ENCODE results near the gene ADGRB2. TPM values are rescaled to one million over a fixed set of nuclear protein-coding genes. Genes with fewer than 3 reads are reported as not detected.
A peak's percentile ranks its signal among the peaks of the same experiment; 100 is the strongest.

ADGRB2 gene
- total RNA-seq, 1 experiment from 2014 or later, result 10.9 TPM

GRCh38 chr1:31765041-31765467 is 914 bp upstream of the ADGRB2 start:
- Histone ChIP-seq H2BK12ac (ENCODE audit: insufficient read length, low read depth, low read length) (no peak overlapping the region), H4K8ac (replicated peaks; ENCODE audit: insufficient read length, low read depth, low read length) (no peak overlapping the region), H2BK15ac (ENCODE audit: low read depth, low read length) (no peak overlapping the region), H4K91ac (ENCODE audit: insufficient read length, low read depth, low read length) (no peak overlapping the region), H3K56ac (ENCODE audit: insufficient read length, low read depth, low read length) (no peak overlapping the region), H3K79me1 (ENCODE audit: insufficient read depth, low read depth, low read length, poor library complexity, severe bottlenecking) (no peaks in the 10 kb centered on the region), H3K4me2 (ENCODE audit: insufficient read depth, insufficient read length, low read length) (peak overlapping the region; percentile 36), H3K79me2 (ENCODE audit: insufficient read depth, low read length) (no peaks in the 10 kb centered on the region), H4K20me1 (ENCODE audit: control insufficient read depth, insufficient read depth, insufficient read length) (no peaks in the 10 kb centered on the region), H4K5ac (ENCODE audit: insufficient read length, low read depth, low read length) (no peak overlapping the region), H2BK20ac (ENCODE audit: low read depth, low read length, poor library complexity, severe bottlenecking) (no peak overlapping the region), H3K23me2 (ENCODE audit: insufficient read length, low read depth, low read length, poor library complexity, severe bottlenecking) (peaks cover 10% of the 10 kb centered on the region), H3K4ac (ENCODE audit: low read depth, low read length) (no peak overlapping the region), H3K27ac (ENCODE audit: insufficient read length, low read depth, low read length) (no peak overlapping the region), H3T11ph (ENCODE audit: low read length) (no peak overlapping the region), H3K27me3 (ENCODE audit: insufficient read depth, low read length) (peaks cover 2% of the 10 kb centered on the region; the same call in 1 of the 2 replicates), H3K14ac (ENCODE audit: insufficient read depth, low read length) (no peak overlapping the region), H3K9ac (ENCODE audit: extremely low read depth, insufficient read length, low read length) (no peak overlapping the region), H2AK5ac (ENCODE audit: insufficient read length, low read length) (no peak overlapping the region), H3K23ac (ENCODE audit: insufficient read length, low read depth, low read length) (no peak overlapping the region), H3K9me3 (ENCODE audit: control insufficient read depth, low read depth, low read length) (no peaks in the 10 kb centered on the region), H2BK5ac (ENCODE audit: insufficient read length, low read length) (no peak overlapping the region), H2AFZ (ENCODE audit: low read length) (no peak overlapping the region), H3K18ac (ENCODE audit: insufficient read length, low read depth, low read length) (no peak overlapping the region), H3K4me1 (ENCODE audit: insufficient read depth, low read length) (peaks cover 2% of the 10 kb centered on the region; the same call in 1 of the 2 replicates), H2BK120ac (ENCODE audit: low read depth, low read length, poor library complexity, severe bottlenecking) (no peak overlapping the region)
- H3K9me3 Mint-ChIP-seq, result no peaks in the 10 kb centered on the region; a peak in 2 of 5 replicates
- H3K36me3 Mint-ChIP-seq (ENCODE audit: insufficient read depth in 1 of 3, low read depth in 3 of 3), result no peaks in the 10 kb centered on the region
- WGBS (ENCODE audit: extremely low coverage, insufficient read length, low lambda C conversion rate), result no CpG with 5 or more reads among the region's 5 CpGs
- H3K4me3 Mint-ChIP-seq, result peak overlapping the region; percentile 26 to 81; a peak in 4 of 5 replicates
- DNase-seq, result no peak
- H3K4me1 Mint-ChIP-seq, result peaks cover 50 to 66% of the 10 kb centered on the region in 2 experiments
- peaks cover 61% of the 10 kb centered on the region for H3K27me3 Mint-ChIP-seq (ENCODE audit: low read depth)
- no peak overlapping the region; a peak in 1 of 7 replicates for H3K27ac Mint-ChIP-seq
- peak; percentile 37; the same call in 2 of the 3 replicates for TF ChIP-seq CTCF (conservative IDR thresholded peaks at IDR 0.05)
